Ovary (tissue), 9 donors: ENCODE data around the gene TRANK1. TPM values are rescaled to one million over a fixed set of nuclear protein-coding genes. Genes with fewer than 3 reads are reported as not detected.

Experiments
- DNase-seq, 5 donors: peaks; one replicate each; pipeline ENCODE4 v3.0.0-alpha.2; 2019 to 2020
- H3K27ac ChIP-seq, 2 donors: fragments of 200-600 bp; one replicate each; pipeline versions ENCODE4 v1.5.1 to v1.8.0; 2019 to 2022
- H3K27me3 ChIP-seq: fragments of 200-600 bp; one replicate; pipeline ENCODE4 v1.8.0; 2022
- H3K36me3 ChIP-seq: fragments of 200-600 bp; sonication (generic); one replicate; pipeline ENCODE4 v1.5.1; 2019
- H3K4me1 ChIP-seq: one replicate; pipeline ENCODE4 v1.8.1; 2013; ENCODE audit warnings: mild to moderate bottlenecking, moderate library complexity; ENCODE audit not compliant: insufficient read depth
- H3K4me3 ChIP-seq: fragments of 200-600 bp; sonication (generic); one replicate; pipeline ENCODE4 v1.5.1; 2017
- H3K9me3 ChIP-seq, 2 donors: fragments of 200-600 bp in 1 of 2; sonication (generic) in 1 of 2; one replicate each; pipeline versions ENCODE4 v1.5.1 to v1.8.1; 2013 to 2019; ENCODE audit warnings: mild to moderate bottlenecking in 1 of 2, moderate library complexity in 1 of 2
- CTCF ChIP-seq, 3 donors: fragments of 450-650 bp in 2 of 3; fragments of 200-600 bp in 1 of 3; IDR thresholded peaks; one replicate each; pipeline versions ENCODE4 v1.5.1 to v1.8.0; 2016 to 2022; ENCODE audit warnings: antibody characterized with exemption in 3 of 3, mild to moderate bottlenecking in 1 of 3
- EP300 ChIP-seq: sonication (generic); formaldehyde crosslinking; IDR thresholded peaks from one replicate; pipeline ENCODE4 v1.6.1; 2017; ENCODE audit warnings: antibody characterized with exemption
- POLR2A ChIP-seq: fragments of 450-650 bp; IDR thresholded peaks from one replicate; pipeline ENCODE4 v1.6.1; 2017; ENCODE audit warnings: antibody characterized with exemption, mild to moderate bottlenecking, moderate library complexity
- whole genome bisulfite sequencing, 3 donors: extraction: QIAGEN DNeasy Blood & Tissue Kit in 1 of 3; methylation state at CpG; one replicate each; pipeline versions ENCODE4 v1.1.5 to v1.1.7; 2013 to 2017; 5-methylcytosine and 5-hydroxymethylcytosine counted together
- intact Hi-C, 4 donors: fragments of 100-400 bp; cut with DNase I; formaldehyde crosslinking; loops; one replicate each; pipeline versions ENCODE4 v1.11.0 to v1.15.1; 2022 to 2023
- polyA plus RNA-seq, 2 donors: library from polyadenylated mRNA; stranded (reverse); fragments of 200-250 nt in 1 of 2; fragments of 350-450 nt in 1 of 2; fragmentation: Illumina TruSeq in 1 of 2; extraction: RNeasy Lipid Tissue Mini Kit (QIAGEN cat#74804) in 1 of 2; gene quantifications; one replicate each; pipeline ENCODE4 v1.2.3, GENCODE V29; 2013 to 2014
- total RNA-seq, 7 donors: library from RNA; depleted of rRNA in 2 of 7; stranded (reverse); fragments of >200 nt in 2 of 7; fragmentation: NEBNext Ultra II Directional in 3 of 7; extraction: Animal tissue kit (Norgen Biotek cat#: 25700) in 3 of 7; gene quantifications; one replicate each; pipeline versions ENCODE4 v1.1.0 to v1.2.4, GENCODE V29; 2016 to 2023
- donor health status: DM: no; HTN: no; CAD: no; lungs with moderate emphysema.
- donor health status: DM: no; HTN: no; CAD: no.
- donor health status: Bipolar disorder and iron deficiency.
- donor health status: DM: yes; HTN: yes; CAD: no.
- donor health status: DM: no; HTN: no; CAD: no.
- donor health status: DM: yes; HTN: yes; CAD: no.

TRANK1 gene
- total and polyA plus RNA-seq, 9 donors, result 10.7 to 42.4 (median 24.6) TPM

GRCh38 chr3:36792342-36792741 lies 152.5 kb downstream of the TRANK1 start:
- Histone ChIP-seq H3K4me1 (no peaks in the 10 kb centered on the region), H3K4me3 (no peak overlapping the region), H3K36me3 (no peaks in the 10 kb centered on the region), H3K27ac (no peak overlapping the region), H3K9me3 (no peaks in the 10 kb centered on the region), H3K27me3 (no peaks in the 10 kb centered on the region)
- intact Hi-C loops, result no loop called here
- WGBS, 3 donors, result 37 to 42% (median 38%) methylated on average over 4 of the region's 4 CpGs
- no peak for DNase-seq
- TF ChIP-seq POLR2A (no peak), EP300 (no peak), CTCF (IDR thresholded peaks at IDR 0.05) (no peak)

- intact Hi-C loops, result no loop called here
These were observed 154.1 kb downstream of the TRANK1 start for GRCh38 chr3:36790765-36791164.

GRCh38 chr3:36786921-36787890 lies 157.6 kb downstream of the TRANK1 start:
- Histone ChIP-seq H3K9me3 (no peaks in the 10 kb centered on the region), H3K4me3 (no peak overlapping the region), H3K27ac (no peak overlapping the region), H3K27me3 (no peaks in the 10 kb centered on the region), H3K36me3 (no peaks in the 10 kb centered on the region), H3K4me1 (no peaks in the 10 kb centered on the region)
- TF ChIP-seq EP300 (no peak), CTCF (IDR thresholded peaks at IDR 0.05) (no peak), POLR2A (no peak)
- intact Hi-C loops, result no loop called here
- no peak for DNase-seq
- WGBS, 3 donors, result 69 to 75% (median 69%) methylated on average over 3 of the region's 3 CpGs

More at GRCh38 chr3:36790765-36791164, 154.1 kb downstream of the TRANK1 start:
- H3K9me3 ChIP-seq, result no peaks in the 10 kb centered on the region
- H3K4me3 ChIP-seq, result no peak overlapping the region
- H3K27ac ChIP-seq, result no peak overlapping the region
- TF ChIP-seq POLR2A (no peak), EP300 (no peak), CTCF (IDR thresholded peaks at IDR 0.05) (no peak)
- no peaks in the 10 kb centered on the region for H3K27me3 ChIP-seq
- no peaks in the 10 kb centered on the region for H3K4me1 ChIP-seq
- 53 to 60% (median 60%) methylated on average over 5 to 6 of the region's 6 CpGs for WGBS, 3 donors
- DNase-seq, result no peak
- no peaks in the 10 kb centered on the region for H3K36me3 ChIP-seq

GRCh38 chr3:36784138-36784635 lies 160.7 kb downstream of the TRANK1 start:
- intact Hi-C loops, result no loop called here

More at GRCh38 chr3:36784138-36784635, 160.7 kb downstream of the TRANK1 start:
- Histone ChIP-seq H3K4me3 (no peak overlapping the region), H3K27me3 (no peaks in the 10 kb centered on the region), H3K36me3 (no peaks in the 10 kb centered on the region), H3K4me1 (no peaks in the 10 kb centered on the region), H3K9me3 (no peaks in the 10 kb centered on the region), H3K27ac (no peak overlapping the region)
- TF ChIP-seq POLR2A (no peak), CTCF (IDR thresholded peaks at IDR 0.05) (no peak), EP300 (no peak)
- no peak for DNase-seq
- WGBS, 3 donors, result 51 to 75% (median 59%) methylated on average over 3 of the region's 3 CpGs
